ENCODE data around the gene RSRC1.
"Not testable (repeated sequence)": the region's sequence is repeated elsewhere in the genome, so short reads cannot be mapped to it uniquely, and the experiment has no call there.

DNA sequence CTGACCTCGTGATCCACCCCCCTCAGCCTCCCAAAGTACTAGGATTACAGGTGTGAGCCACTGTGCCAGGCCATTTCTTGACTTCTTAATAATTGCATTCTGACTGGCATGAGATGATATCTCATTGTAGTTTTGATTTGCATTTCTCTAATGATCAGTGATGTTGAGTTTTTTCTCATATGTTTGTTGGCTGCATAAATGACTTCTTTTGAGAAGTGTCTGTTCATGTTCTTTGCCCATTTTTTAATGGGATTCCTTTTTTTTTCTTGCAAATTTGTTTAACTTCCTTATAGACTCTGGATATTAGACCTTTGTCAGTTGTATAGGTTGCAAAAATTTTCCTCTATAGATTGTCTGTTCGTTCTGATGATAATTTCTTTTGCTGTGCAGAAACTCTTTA lies 3.7 kb downstream of the RSRC1 start:
- TF ChIP-seq, protein P1, sequence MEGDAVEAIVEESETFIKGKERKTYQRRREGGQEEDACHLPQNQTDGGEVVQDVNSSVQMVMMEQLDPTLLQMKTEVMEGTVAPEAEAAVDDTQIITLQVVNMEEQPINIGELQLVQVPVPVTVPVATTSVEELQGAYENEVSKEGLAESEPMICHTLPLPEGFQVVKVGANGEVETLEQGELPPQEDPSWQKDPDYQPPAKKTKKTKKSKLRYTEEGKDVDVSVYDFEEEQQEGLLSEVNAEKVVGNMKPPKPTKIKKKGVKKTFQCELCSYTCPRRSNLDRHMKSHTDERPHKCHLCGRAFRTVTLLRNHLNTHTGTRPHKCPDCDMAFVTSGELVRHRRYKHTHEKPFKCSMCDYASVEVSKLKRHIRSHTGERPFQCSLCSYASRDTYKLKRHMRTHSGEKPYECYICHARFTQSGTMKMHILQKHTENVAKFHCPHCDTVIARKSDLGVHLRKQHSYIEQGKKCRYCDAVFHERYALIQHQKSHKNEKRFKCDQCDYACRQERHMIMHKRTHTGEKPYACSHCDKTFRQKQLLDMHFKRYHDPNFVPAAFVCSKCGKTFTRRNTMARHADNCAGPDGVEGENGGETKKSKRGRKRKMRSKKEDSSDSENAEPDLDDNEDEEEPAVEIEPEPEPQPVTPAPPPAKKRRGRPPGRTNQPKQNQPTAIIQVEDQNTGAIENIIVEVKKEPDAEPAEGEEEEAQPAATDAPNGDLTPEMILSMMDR (IDR thresholded peaks at IDR 0.05; ENCODE audit: low read depth, low read length): not testable (repeated sequence)
- TF ChIP-seq EZH2phosphoT487 (IDR thresholded peaks at IDR 0.05; ENCODE audit: low read depth): not testable (repeated sequence)
